Stimulated activated naive CD4-positive, alpha-beta T cell (primary cell): ENCODE results near the gene SESTD1.

Source experiments
- DNase-seq, 6 experiments: peaks; one replicate each; lab custom pipeline; 2025; lab: John Stamatoyannopoulos, UW

SESTD1 gene, protein sequence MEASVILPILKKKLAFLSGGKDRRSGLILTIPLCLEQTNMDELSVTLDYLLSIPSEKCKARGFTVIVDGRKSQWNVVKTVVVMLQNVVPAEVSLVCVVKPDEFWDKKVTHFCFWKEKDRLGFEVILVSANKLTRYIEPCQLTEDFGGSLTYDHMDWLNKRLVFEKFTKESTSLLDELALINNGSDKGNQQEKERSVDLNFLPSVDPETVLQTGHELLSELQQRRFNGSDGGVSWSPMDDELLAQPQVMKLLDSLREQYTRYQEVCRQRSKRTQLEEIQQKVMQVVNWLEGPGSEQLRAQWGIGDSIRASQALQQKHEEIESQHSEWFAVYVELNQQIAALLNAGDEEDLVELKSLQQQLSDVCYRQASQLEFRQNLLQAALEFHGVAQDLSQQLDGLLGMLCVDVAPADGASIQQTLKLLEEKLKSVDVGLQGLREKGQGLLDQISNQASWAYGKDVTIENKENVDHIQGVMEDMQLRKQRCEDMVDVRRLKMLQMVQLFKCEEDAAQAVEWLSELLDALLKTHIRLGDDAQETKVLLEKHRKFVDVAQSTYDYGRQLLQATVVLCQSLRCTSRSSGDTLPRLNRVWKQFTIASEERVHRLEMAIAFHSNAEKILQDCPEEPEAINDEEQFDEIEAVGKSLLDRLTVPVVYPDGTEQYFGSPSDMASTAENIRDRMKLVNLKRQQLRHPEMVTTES

DNA sequence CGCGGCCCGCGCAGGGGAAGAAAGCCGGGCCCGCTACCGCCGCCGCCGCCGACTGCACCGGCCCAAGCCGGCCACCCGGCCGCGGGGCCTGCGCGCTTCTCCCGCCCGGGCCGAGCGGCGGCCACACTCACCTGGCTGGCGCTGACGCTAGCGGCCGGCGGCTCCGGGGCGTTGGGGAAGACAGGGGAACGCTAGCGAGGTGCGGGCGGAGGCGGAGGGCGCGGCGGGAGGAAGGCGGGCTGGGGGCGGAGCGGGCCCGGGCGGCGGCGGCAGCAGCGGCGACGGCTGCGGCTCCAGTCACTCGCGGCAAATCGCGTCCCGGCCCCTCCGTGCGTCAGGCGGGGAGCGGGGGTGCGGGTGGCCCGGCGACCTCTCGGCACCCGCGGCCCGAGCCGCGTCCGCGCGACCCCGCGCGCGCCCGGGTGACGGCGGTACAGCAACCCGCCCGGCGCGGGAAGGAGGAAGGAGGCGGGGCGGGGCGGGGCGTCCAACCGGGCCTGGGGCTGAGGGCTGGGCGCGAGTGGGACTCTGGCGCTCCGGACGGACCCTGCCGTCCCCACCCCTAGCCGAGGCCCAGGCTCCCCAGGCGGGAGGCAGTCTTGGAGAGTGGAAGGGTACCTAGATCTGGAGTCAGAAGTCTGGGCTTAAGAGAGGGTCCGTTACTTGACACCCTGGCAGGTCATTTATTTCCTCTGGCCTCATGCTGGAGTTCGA is at the start of gene SESTD1:
SESTD1 (minus strand) TSS at position 465 of the 714 bp plus-strand sequence. CDS start 72,991 bp downstream, outside the sequence.
- DNase-seq: peak; percentile 2 to 64 (median 32)

DNA sequence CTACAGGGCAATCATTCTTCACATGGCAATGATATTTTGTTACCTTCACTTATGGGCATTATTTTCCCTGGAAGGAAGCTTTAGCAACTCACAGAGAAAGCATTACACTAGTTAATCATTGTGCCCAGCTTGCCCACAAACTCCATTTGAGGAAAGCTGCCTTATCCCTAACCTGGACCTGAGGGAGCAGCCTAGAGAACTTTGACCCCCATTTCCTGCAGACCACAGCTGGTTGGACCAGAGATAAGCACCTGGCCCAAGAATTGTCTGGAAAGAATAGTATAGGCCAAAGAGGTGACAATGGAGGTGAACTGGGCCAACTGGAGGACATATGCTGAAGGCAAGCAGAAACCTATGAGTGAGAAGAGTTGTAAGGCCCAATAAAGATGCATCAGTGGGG is 48.4 kb upstream of the SESTD1 start:
- DNase-seq: no peak

DNA sequence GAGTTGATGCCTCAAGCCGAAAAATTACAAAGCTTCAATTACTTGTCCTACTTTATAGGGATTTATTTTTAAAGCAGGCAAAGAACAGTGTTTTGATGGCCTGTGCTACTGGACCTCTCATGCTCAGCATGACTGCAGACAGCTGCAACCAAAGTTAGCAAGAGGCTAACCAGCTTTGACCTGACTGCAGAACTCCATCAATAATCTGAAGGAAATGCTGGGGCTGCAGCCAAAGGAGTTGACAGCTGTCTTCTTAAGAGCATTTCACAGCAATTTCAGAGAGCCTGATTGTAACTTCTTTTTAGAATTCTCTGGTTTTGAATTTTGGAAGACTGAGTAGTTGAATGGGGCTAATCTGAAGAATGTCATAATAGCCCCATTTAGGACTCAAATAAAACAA is 46.5 kb upstream of the SESTD1 start:
- no peak for DNase-seq

DNA sequence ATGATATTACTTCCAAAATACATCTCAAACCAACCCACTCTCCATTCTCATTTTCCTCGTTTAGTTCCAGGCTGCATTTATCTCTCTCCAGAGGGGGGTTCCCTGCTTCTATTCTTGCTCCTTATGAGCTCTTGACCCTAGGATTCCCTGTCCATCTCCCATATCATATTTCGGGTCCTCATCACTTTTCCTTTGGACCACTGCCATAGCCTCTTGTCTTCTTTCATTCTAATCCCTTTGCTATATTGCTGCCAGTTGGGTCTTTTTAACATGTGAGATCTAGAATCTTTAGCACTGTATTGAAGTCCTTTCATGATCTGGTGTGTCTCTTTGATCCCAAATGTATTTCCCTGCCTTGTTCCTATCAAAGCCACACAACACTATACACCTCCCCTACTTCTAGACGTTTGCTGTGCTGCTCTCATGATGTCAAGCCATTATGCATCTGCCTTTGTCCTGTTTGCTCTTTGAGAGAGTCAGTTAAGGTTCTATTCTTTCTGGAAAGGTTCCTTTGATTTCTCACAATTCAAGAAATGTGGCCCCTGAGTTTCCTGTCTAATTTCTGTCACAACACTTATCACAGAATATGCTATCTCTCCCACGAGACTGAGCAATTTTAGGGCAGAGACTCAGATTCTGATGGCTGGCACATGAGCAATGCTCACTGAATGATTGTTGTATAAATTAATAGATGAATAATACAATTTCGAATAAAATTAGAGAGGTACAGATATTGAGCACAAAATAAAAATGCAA is 43.2 kb upstream of the SESTD1 start:
- DNase-seq: no peak

DNA sequence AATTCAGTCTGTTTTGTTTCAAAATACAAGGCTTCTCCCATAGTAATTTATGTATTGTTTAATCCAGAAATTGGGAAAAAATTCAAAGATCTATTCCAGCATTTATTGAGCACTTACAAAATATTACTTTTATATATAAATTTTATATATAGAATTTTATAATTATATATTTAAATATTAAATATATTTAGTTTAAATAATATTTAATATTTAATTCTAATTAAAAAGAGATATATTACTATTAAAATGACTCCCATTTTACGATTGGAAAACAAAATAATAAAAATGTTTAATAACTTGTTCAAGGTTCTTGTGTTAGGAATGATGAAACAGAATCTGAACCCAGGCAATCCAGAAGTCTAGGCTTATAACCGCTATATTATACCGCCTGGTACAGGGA is 40.5 kb upstream of the SESTD1 start:
- DNase-seq: no peak

DNA sequence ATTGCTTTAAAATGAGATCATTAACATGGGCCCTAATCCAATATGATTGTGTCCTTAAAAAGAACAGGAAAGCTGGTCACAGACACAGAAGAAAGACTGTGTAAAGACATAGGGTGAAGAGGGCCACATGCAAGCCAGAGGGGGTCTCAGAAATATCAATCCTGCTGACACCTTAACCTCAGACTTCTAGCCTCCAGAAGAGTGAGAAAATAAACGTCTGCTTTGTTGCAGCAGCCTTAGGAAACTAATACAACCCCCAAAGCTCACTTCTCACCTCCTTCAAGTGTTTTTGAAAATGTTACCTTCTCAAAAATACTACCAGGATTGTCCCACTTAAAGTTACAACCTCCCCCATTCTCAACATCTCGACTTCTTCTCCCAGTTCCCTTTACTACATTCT is 39.8 kb upstream of the SESTD1 start:
- DNase-seq: no peak

DNA sequence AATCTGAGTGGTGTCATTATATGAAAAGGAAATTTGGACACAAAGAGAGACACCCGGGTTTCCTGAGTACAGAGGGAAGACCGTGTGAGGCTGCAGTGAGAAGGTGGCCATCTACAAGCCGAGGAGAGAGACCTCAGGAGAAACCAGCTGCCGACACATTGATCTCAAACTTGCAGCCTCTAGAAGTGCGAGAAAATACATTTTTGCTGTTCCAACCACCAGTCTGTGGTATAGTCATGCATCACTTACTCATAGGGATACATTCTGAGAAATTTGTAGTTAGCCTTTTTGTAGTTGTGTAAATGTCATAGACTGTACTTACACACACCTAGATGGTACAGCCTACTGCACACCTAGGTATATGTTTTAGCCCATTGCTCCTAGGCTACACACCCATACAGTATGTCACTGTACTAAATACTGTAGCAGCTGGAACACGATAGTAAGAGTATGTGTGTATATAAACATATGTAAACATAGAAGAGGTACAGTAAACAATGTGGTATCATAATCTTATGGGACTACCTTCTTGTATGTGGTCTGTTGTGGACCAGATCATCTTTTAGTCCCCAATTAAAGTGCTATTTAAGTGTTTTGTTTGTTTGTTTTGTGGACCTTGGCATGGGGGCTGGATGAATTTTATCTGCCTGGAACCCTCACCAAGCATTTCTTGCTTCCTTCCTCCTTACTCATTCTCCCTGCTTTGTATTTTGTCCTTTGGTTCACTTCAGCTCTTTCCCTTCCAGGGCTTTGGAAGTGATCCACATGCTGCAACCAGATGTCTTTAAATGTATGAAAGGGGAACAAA is 38.3 kb upstream of the SESTD1 start:
- no peak for DNase-seq

DNA sequence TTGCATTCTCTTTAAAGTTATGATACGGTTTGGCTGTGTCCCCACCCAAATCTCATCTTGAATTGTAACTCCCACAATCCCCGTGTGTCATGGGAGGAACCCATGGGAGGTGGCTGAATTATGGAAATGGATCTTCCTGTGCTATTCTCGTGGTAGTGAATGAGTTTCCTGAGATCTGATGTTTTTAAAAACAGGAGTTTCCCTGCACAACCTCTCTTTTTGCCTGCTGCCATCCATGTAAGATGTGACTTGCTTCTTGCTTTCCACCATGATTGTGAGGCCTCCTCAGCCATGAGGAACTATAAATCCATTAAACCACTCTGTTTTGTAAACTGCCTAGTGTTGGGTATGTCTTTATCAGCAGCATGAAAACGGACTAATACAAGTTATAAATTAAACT is 37.5 kb upstream of the SESTD1 start:
- DNase-seq: no peak

DNA sequence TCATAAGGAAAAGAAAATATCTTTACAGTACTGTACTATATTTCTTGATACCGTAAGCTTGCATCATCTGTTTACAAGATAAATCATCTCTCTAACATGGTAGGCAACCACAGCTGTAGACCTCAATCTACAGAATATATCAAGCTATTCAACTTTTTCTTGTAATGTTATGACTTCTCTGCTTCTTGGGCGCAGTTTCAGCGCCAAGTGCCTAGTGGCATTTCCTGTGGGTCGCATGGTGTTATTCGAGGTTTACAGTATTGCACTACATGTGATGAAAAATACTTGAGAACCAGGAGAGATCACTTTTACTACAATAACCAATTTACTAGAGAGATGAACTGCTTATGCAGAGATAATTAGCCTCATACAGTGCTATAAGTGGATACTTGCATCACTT is 34.0 kb upstream of the SESTD1 start:
- DNase-seq: no peak

DNA sequence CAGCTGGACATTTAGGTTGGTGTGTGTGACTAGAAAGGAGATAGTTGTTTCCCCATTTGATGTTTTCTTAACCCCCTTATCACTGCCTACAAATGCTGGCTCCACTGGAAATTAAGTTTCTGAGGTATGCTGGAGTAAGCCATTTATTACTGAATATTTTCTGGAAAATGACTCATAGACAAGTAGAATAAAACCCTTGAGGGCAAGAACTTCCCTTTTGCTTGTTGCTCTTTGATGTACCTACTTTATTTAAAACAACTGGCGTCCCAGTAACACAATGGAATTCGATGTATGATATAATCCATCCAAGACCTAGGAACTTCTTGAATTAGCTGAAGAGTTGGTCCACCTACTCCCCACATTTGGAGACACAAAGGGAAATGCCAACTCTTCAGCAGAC is 33.3 kb upstream of the SESTD1 start:
- DNase-seq: no peak

DNA sequence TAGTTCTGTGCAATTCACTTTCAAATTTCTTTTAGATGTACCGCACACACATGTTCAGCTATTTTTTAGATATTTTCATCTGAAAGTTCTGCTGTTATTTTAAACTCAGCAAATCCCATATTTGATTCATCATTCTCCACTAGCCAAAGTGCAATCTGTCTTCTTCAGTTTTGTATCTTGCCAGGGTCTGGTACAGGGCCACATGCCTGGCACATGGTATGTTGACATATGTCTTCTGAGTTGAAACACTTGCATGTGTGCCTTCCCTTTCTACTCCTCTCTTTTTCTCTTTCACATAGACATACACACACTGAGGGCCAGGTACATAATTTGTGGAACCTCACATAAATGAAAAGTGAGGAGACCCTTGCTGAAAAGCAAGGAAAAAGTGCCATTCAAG is 25.7 kb upstream of the SESTD1 start:
- no peak for DNase-seq

DNA sequence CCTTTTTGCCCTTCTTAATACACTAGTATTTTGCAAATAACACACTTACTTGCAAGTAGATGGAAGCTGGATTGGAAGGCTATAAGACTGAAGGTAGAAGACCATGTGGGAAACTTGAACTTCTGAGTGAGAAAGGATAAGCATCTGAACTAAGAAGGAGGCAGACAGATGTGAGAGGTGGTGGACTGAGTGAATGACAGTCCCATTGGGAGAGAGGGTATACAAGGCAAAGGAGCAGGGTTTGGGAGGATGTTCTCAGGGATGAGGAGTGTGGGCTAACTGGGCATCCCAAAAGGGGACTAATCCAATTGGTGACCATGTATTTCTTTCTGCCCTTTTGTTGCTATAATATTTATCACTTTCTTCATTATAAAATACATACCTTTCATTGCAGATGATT is 20.4 kb upstream of the SESTD1 start:
- no peak for DNase-seq

DNA sequence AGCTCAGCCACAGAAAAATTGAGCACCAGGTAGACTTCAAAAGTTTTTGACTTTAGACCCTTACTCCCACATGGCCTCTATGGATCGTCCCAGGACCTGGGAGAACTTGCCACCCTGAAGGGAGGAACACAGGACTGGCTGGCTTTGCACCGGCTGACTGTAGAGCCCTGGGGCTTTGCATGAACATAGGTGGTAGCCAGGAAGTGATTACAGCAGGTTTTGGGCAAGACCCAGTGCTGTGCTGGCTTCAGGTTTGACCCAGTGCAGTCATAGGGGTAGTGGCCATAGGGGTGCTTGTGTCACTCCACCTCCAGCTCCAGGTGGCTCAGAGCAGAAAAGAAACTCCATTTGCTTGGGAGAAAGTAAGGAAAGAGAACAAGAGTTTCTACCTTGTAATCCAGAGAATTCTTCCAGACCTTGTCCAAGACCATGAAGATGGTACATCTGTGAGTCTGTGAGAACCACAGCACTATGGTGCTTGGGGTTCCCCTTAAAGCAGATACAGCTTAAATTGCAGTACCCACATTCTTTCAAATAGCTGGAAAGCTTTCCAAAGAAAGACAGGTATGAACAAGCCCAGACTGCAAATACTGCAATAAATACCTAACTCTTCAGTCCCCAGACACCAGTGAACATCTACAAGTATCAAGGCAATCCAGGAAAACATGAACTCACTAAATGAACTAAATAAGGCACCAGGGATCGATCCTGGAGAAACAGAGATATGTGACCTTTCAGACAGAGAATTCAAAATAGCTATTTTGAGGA is 13.0 kb upstream of the SESTD1 start:
- DNase-seq: no peak

DNA sequence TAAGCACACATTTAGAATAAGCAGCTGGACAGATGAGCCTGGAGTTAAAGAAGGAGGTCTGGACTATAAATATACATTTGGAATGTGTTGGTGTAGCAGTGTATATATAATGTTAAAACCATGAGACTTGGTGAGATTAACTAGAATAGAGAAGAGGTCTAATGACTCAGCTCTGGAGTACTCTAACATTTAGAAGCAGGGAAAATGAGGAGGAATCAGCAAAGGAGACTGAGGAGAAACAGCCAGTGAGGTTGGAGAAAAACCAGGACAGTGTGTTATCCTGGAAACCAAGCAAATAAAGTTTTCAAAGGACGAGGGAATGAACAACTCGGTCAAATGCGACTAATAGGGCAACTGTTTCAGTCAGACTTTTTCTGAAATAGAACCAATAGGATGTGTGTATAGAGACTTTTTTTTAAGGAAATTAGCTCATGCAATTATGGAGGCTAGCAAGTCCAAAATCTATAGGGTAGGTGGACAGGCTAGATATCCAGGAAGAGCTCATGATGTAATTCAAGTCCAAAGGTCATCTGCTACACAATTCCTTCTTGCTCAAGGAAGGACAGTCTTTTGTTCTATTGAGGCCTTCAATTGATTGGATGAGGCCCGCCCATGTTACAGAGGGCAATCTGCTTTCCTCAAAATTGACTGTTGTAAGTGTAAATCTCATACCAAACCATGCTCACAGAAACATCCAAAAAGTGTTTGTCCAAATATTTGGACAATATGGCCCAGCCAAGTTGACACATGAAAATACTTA is 10.8 kb upstream of the SESTD1 start:
- no peak for DNase-seq

DNA sequence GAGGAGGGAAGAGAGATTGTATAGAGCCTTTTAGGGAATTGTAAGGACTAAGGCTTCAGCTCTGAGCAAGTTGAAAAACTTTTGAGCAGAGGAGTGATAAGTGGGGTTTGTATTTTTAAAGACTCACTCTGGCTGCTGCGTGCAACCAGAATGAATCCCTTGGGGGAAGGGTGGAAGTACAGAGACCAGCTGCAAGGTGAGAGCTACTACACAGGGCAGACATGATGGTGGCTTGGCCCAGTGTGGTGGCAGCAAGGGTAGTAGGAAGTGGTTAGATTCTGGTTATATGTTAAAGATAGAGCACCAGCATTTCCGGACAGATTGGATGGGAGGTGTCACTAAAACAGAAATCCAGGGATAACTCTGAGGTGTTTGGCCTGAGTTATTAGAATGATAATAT is 10.1 kb upstream of the SESTD1 start:
- no peak for DNase-seq

DNA sequence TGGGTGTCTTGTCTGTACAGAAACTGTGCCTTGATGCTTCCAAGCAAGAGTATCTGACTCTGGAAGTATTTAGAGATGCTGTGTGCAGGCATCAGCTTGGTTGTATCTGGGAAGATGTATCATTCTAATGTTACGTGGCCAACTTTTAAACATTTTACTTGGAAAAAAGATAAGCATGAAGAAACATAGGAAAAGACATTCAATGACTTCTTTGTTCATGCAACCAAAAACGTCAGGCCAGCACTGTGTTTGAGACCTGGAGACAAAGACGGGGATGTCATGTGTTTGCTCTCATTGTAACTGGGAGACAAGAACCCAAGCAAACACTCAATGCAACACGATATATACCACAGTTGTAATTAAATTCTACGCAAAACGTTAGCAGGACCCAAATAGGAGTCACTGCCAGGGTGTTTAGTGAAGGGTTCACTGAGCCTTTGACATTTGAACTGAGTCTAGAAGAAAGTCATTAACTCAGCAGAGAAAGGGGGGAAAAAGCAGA is 8.9 kb upstream of the SESTD1 start:
- no peak for DNase-seq

DNA sequence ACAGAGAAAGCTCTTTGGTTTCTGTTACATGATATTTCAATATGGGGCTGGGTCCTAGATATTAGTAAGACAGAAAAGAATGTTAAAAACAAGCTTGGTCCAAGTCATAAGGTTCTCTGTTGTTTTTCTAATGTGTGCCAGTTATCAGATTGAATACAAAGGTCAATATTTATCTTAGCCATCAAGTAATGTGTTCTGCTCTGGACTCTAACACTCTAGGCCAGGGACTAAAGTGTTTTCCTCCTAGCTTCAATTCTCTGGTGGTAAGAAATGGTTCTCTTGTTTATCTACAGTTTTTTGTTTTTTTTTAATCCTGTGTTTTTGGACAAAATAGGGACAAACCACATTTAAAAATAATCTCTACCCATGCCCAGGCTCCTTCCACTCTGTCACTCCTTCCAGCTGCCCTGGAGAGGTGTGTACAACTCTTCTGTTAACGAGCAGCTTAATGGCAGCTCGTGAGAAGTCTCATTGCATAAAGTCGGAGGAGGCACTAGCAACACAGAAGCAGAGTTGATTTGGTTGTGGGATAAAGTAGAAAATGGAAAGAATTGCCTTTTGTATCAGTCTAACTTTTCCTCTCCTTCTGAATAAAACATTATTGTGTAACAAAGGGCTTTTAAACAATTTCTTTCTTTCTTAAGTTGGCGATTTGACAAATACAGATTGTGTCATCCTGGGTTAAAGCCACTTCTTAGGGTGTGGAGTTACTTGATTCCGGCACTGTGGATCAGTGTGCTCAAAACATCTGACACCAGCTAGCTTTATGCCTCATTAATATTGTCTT is 8.0 kb upstream of the SESTD1 start:
- no peak for DNase-seq

DNA sequence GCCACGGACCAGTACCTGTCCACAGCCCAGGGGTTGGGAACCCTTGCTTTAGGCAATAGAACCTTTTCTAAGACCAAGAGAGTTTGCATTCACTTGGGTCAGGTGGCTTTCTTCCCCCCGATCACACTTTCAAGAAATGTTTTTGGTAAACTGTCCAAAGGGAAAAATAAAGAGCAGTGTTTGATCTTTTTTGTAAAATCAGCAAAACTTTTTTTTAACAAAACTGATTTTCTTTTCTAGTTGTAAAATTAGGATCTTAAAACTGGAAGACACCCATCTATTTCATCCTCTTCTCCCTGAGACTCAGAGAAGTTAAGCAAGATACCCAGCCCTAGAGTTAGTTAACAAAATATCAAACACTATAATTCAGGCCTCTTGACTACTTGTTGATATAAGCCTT is 6.1 kb upstream of the SESTD1 start:
- DNase-seq: no peak
